ENCODE measurements around the gene GALNT18. TPM values are rescaled to one million over a fixed set of nuclear protein-coding genes. Genes with fewer than 3 reads are reported as not detected.

GALNT18 gene
- total RNA-seq, 1 donor from 2014 or later = 2.1 TPM

DNA sequence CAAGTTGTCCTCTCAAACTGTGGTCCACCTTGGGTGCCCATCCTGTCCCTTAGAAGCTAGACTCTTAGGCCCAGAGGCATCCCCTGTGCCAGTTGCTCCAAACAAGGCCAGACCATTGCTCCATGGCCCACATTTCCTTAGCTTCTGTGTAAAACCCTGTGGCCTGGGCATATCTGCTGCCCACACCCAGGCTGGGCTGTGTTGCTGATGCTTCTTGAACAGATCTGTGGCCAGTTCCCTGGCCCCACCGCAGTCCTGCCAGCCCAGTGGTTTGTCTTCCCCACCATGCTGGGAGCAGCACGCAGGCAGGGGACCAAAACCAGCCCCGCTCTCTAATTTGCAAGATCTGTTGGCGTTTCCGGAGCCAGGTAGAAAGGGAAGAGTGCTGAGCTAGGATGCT, 341.0 kb downstream of the GALNT18 start:
- Mint-ChIP-seq H3K9me3 (ENCODE audit: low read depth) (peaks cover 5% of the 10 kb centered on the region), H3K4me3 (ENCODE audit: low read depth) (no peak overlapping the region), H3K36me3 (ENCODE audit: insufficient read depth) (no peaks in the 10 kb centered on the region), H3K27ac (no peak overlapping the region), H3K27me3 (no peaks in the 10 kb centered on the region), H3K4me1 (ENCODE audit: low read depth) (peaks cover 13% of the 10 kb centered on the region)
- no peak for TF ChIP-seq CTCF (IDR thresholded peaks at IDR 0.05; ENCODE audit: unreplicated experiment)
- DNase-seq (ENCODE audit: low spot score, unreplicated experiment) = no peak

GRCh38 chr11:11279956-11280689, 341.7 kb downstream of the GALNT18 start:
- H3K4me3 Mint-ChIP-seq (ENCODE audit: low read depth) = no peak overlapping the region
- peaks cover 13% of the 10 kb centered on the region for H3K4me1 Mint-ChIP-seq (ENCODE audit: low read depth)
- H3K9me3 Mint-ChIP-seq (ENCODE audit: low read depth) = peaks cover 11% of the 10 kb centered on the region
- H3K27me3 Mint-ChIP-seq = no peaks in the 10 kb centered on the region
- peak overlapping the region; percentile 75 for H3K27ac Mint-ChIP-seq
- no peak for DNase-seq (ENCODE audit: low spot score, unreplicated experiment)
- H3K36me3 Mint-ChIP-seq (ENCODE audit: insufficient read depth) = no peaks in the 10 kb centered on the region
- no peak for TF ChIP-seq CTCF (IDR thresholded peaks at IDR 0.05; ENCODE audit: unreplicated experiment)

GRCh38 chr11:11272254-11272653, 349.6 kb downstream of the GALNT18 start:
- Mint-ChIP-seq H3K4me3 (ENCODE audit: low read depth) (no peak overlapping the region), H3K4me1 (ENCODE audit: low read depth) (no peaks in the 10 kb centered on the region), H3K9me3 (ENCODE audit: low read depth) (peaks cover 11% of the 10 kb centered on the region), H3K27me3 (no peaks in the 10 kb centered on the region), H3K36me3 (ENCODE audit: insufficient read depth) (no peaks in the 10 kb centered on the region), H3K27ac (no peak overlapping the region)
- TF ChIP-seq CTCF (IDR thresholded peaks at IDR 0.05; ENCODE audit: unreplicated experiment) = no peak
- DNase-seq (ENCODE audit: low spot score, unreplicated experiment) = no peak

DNA sequence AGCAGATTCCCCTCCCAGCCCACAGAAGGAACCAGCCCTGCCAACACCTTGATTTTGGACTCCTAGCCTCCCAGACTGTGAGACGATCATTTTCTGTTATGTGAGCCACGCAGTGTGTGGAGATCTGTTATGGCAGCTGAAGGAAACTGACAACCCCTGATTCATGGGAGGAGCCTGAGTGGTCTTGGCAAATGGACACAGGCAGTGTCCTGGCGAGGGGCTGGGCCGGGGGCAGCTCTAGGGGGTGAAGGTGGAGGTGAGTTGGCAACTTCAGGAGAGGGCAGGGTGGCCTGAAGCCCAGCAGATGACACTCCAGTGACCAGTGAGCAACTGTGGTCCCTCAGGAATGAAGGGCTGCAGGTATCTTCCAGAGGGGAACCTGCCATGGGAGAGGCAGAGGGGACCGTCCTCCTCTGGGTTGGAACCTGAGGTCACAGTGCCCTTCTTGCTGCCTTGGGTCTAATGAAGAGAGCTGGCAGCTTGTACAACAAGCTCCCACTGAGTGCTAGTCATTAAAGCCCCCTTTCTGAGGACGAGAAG, 351.5 kb downstream of the GALNT18 start:
- TF ChIP-seq CTCF (IDR thresholded peaks at IDR 0.05; ENCODE audit: unreplicated experiment) = no peak
- Mint-ChIP-seq H3K27ac (no peak overlapping the region), H3K4me1 (ENCODE audit: low read depth) (no peaks in the 10 kb centered on the region), H3K9me3 (ENCODE audit: low read depth) (peaks cover 1% of the 10 kb centered on the region), H3K36me3 (ENCODE audit: insufficient read depth) (no peaks in the 10 kb centered on the region), H3K27me3 (no peaks in the 10 kb centered on the region), H3K4me3 (ENCODE audit: low read depth) (no peak overlapping the region)
- DNase-seq (ENCODE audit: low spot score, unreplicated experiment) = no peak

DNA sequence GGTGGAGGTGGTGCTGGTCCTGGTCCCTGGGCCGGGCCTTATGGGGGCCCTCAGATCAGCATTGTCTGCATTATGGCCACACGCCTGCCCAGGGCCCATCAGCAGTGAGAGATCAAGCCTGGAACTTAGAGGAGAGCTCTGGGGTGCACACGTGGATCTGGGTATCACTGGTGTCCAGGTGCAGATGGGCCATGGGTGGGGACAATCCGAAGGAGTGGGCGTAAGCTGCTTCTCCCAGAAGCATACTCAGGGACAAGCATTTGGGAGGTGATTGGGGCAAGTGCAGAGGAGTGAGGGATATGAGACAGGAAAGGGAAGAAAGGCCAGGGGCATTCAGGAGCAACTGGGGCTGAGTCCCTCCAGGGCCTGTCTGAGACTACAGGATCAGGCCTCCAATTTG, 353.1 kb downstream of the GALNT18 start:
- TF ChIP-seq CTCF (IDR thresholded peaks at IDR 0.05; ENCODE audit: unreplicated experiment) = no peak
- Mint-ChIP-seq H3K4me3 (ENCODE audit: low read depth) (no peak overlapping the region), H3K27ac (peak overlapping the region; percentile 60), H3K4me1 (ENCODE audit: low read depth) (peaks cover under 1% of the 10 kb centered on the region), H3K27me3 (no peaks in the 10 kb centered on the region), H3K36me3 (ENCODE audit: insufficient read depth) (no peaks in the 10 kb centered on the region), H3K9me3 (ENCODE audit: low read depth) (no peaks in the 10 kb centered on the region)
- no peak for DNase-seq (ENCODE audit: low spot score, unreplicated experiment)

Data from progenitor cell of endocrine pancreas (in vitro differentiated cells).